ENCODE measurements around the gene C1QTNF7.

C1QTNF7 gene

GRCh38 chr4:15428611-15429010 is 778 bp downstream of the C1QTNF7 start:
- Histone ChIP-seq H3K9ac (ENCODE audit: low read depth, low read length, poor library complexity, severe bottlenecking) (no peak overlapping the region), H3K36me3 (ENCODE audit: insufficient read depth, low read length) (no peaks in the 10 kb centered on the region), H3F3A (ENCODE audit: low read depth) (no peaks in the 10 kb centered on the region), H3K4me3 (ENCODE audit: low read length, poor library complexity, severe bottlenecking) (no peak overlapping the region), H2AFZ (ENCODE audit: low read length) (no peak overlapping the region), H3K27me3 (ENCODE audit: insufficient read depth, low read length, poor library complexity, severe bottlenecking) (no peaks in the 10 kb centered on the region), H4K20me1 (ENCODE audit: insufficient read depth, low read length, poor library complexity, severe bottlenecking) (no peaks in the 10 kb centered on the region), H3K79me2 (ENCODE audit: insufficient read depth, low read length) (no peaks in the 10 kb centered on the region), H3K9me3 (ENCODE audit: insufficient read depth, low read depth, low read length) (no peaks in the 10 kb centered on the region), H3K4me1 (ENCODE audit: insufficient read depth, low read length, poor library complexity, severe bottlenecking) (peaks cover 7% of the 10 kb centered on the region), H3K9me2 (replicated peaks; ENCODE audit: low read depth, low read length) (no peaks in the 10 kb centered on the region), H3K4me2 (ENCODE audit: low read depth, low read length, poor library complexity, severe bottlenecking) (no peak overlapping the region)
- TF ChIP-seq EZH2phosphoT487 (IDR thresholded peaks at IDR 0.05; ENCODE audit: borderline replicate concordance) (no peak), CTCF (conservative IDR thresholded peaks at IDR 0.05; ENCODE audit: low read length) (no peak)

GRCh38 chr4:15434091-15434490 is 6.3 kb downstream of the C1QTNF7 start:
- Histone ChIP-seq H3K27me3 (ENCODE audit: insufficient read depth, low read length, poor library complexity, severe bottlenecking) (no peaks in the 10 kb centered on the region), H3K9me3 (ENCODE audit: insufficient read depth, low read depth, low read length) (no peaks in the 10 kb centered on the region), H3K79me2 (ENCODE audit: insufficient read depth, low read length) (no peaks in the 10 kb centered on the region), H2AFZ (ENCODE audit: low read length) (no peak overlapping the region), H3K4me2 (ENCODE audit: low read depth, low read length, poor library complexity, severe bottlenecking) (no peak overlapping the region), H4K20me1 (ENCODE audit: insufficient read depth, low read length, poor library complexity, severe bottlenecking) (no peaks in the 10 kb centered on the region), H3K9ac (ENCODE audit: low read depth, low read length, poor library complexity, severe bottlenecking) (no peak overlapping the region), H3F3A (ENCODE audit: low read depth) (no peaks in the 10 kb centered on the region), H3K4me1 (ENCODE audit: insufficient read depth, low read length, poor library complexity, severe bottlenecking) (no peaks in the 10 kb centered on the region), H3K9me2 (replicated peaks; ENCODE audit: low read depth, low read length) (no peaks in the 10 kb centered on the region), H3K4me3 (ENCODE audit: low read length, poor library complexity, severe bottlenecking) (no peak overlapping the region), H3K36me3 (ENCODE audit: insufficient read depth, low read length) (no peaks in the 10 kb centered on the region)
- TF ChIP-seq EZH2phosphoT487 (IDR thresholded peaks at IDR 0.05; ENCODE audit: borderline replicate concordance), result no peak
- TF ChIP-seq CTCF (conservative IDR thresholded peaks at IDR 0.05; ENCODE audit: low read length), result no peak

- Histone ChIP-seq H3K9me3 (ENCODE audit: insufficient read depth, low read depth, low read length) (no peaks in the 10 kb centered on the region), H3K9ac (ENCODE audit: low read depth, low read length, poor library complexity, severe bottlenecking) (no peak overlapping the region), H3K4me1 (ENCODE audit: insufficient read depth, low read length, poor library complexity, severe bottlenecking) (no peaks in the 10 kb centered on the region), H3K4me3 (ENCODE audit: low read length, poor library complexity, severe bottlenecking) (no peak overlapping the region), H4K20me1 (ENCODE audit: insufficient read depth, low read length, poor library complexity, severe bottlenecking) (no peaks in the 10 kb centered on the region), H2AFZ (ENCODE audit: low read length) (no peak overlapping the region), H3K36me3 (ENCODE audit: insufficient read depth, low read length) (no peaks in the 10 kb centered on the region), H3K9me2 (replicated peaks; ENCODE audit: low read depth, low read length) (no peaks in the 10 kb centered on the region), H3K27me3 (ENCODE audit: insufficient read depth, low read length, poor library complexity, severe bottlenecking) (no peaks in the 10 kb centered on the region), H3K4me2 (ENCODE audit: low read depth, low read length, poor library complexity, severe bottlenecking) (no peak overlapping the region), H3K79me2 (ENCODE audit: insufficient read depth, low read length) (no peaks in the 10 kb centered on the region), H3F3A (ENCODE audit: low read depth) (no peaks in the 10 kb centered on the region)
- TF ChIP-seq CTCF (conservative IDR thresholded peaks at IDR 0.05; ENCODE audit: low read length) (no peak), EZH2phosphoT487 (IDR thresholded peaks at IDR 0.05; ENCODE audit: borderline replicate concordance) (no peak)
Observed at GRCh38 chr4:15434676-15435075, 6.8 kb downstream of the C1QTNF7 start.

Data from Loucy (cell line).